Articular chondrocyte of knee joint (primary cell): ENCODE data around the gene TLK1. TPM values are rescaled to one million over a fixed set of nuclear protein-coding genes. Genes with fewer than 3 reads are reported as not detected.

Source experiments
- total RNA-seq: library from RNA; depleted of rRNA; stranded (reverse); fragments of >200 nt; gene quantifications from 2 replicates; pipeline ENCODE4 v1.2.3, GENCODE V29; 2012

The TLK1 gene
- total RNA-seq: 23.5 and 31.0 TPM in 2 replicates

DNA sequence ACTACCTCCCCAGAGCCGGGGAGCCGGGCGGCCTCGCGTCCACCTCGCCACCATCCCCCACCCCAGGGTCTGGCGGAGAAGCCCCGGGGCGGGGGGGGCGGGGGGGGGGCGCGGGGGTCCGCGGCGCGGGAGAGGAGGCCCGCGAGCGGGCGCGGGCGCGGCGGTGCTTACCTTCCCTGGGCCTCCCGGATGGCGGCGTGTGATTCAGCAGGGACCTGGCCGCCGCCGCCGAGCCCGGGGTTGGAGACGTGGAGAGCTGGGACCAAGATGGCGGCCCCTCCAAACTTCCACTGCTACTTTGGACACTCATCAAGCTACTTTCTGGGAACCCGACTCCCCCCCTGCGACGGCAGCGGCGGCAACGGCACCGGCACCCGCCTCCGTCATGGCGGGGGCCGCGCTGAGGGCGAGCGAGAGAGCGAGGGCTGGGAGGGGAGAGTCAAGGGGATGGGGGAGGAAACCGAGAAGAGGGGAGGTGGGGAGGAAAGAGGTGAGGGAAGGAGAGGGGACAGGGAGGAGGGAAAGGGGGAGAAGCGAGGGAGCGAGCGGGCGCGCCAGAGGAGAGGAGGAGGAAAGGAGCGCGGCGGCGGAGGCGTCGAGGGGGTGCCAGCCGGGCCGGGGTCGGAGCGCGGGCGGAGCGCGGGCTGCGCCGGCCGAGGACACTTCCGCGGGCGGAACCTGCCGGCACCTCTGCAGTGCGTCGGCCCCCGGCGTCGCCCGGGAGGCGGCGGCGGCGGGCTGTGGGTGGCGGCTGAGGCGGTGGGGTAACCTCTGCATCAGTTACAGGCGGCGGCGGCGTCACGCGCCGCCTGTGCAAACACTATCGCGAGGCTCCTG lies at the start of gene TLK1:
TSS of gene TLK1 (minus strand) at position 775 of the 837 bp plus-strand sequence. CDS start at position 310, 465 bp downstream.

Other genes starting within 250 kb of the TLK1 start
- 71.3 and 73.1 TPM in 2 replicates for gene GORASP2, start 231.6 kb downstream of the TLK1 start, total RNA-seq